Metanephros (tissue), 2 donors: ENCODE results near the gene ADAMTS6. TPM values are rescaled to one million over a fixed set of nuclear protein-coding genes. Genes with fewer than 3 reads are reported as not detected.

Experiments used
- small RNA-seq: library from RNA; depleted of rRNA; stranded (forward); fragments of <200 nt; gene quantifications from one replicate; pipeline ENCODE3, GENCODE V24; 2014; ENCODE audit warnings: low replicate concordance
- total RNA-seq: library from RNA; depleted of rRNA; stranded (reverse); fragments of >200 nt; gene quantifications from one replicate; pipeline ENCODE4 v1.2.3, GENCODE V29; 2014

The ADAMTS6 gene, protein sequence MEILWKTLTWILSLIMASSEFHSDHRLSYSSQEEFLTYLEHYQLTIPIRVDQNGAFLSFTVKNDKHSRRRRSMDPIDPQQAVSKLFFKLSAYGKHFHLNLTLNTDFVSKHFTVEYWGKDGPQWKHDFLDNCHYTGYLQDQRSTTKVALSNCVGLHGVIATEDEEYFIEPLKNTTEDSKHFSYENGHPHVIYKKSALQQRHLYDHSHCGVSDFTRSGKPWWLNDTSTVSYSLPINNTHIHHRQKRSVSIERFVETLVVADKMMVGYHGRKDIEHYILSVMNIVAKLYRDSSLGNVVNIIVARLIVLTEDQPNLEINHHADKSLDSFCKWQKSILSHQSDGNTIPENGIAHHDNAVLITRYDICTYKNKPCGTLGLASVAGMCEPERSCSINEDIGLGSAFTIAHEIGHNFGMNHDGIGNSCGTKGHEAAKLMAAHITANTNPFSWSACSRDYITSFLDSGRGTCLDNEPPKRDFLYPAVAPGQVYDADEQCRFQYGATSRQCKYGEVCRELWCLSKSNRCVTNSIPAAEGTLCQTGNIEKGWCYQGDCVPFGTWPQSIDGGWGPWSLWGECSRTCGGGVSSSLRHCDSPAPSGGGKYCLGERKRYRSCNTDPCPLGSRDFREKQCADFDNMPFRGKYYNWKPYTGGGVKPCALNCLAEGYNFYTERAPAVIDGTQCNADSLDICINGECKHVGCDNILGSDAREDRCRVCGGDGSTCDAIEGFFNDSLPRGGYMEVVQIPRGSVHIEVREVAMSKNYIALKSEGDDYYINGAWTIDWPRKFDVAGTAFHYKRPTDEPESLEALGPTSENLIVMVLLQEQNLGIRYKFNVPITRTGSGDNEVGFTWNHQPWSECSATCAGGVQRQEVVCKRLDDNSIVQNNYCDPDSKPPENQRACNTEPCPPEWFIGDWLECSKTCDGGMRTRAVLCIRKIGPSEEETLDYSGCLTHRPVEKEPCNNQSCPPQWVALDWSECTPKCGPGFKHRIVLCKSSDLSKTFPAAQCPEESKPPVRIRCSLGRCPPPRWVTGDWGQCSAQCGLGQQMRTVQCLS (N-terminal part only)
- 7.6 TPM for total RNA-seq

GRCh38 chr5:65481635-65482295 lies at the start of gene ADAMTS6:
ADAMTS6 (minus strand) TSS chr5:65481920; CDS start chr5:65473673, 8,247 bp downstream.

Small RNA genes lying within 50 kb of the gene (small RNA-seq; reads per million reads assigned to genes)
- gene RF00019, result not detected

Other genes with a start within 250 kb of the ADAMTS6 start
- gene CENPK, start 81.2 kb upstream of the ADAMTS6 start, total RNA-seq, result 9.3 TPM
- gene PPWD1, start 81.4 kb upstream of the ADAMTS6 start, total RNA-seq, result 59.8 TPM
- 27.4 TPM for gene TRIM23, start 142.4 kb upstream of the ADAMTS6 start, total RNA-seq
- 3.6 TPM for gene SHLD3, start 143.1 kb upstream of the ADAMTS6 start, total RNA-seq
- gene TRAPPC13, start 143.1 kb upstream of the ADAMTS6 start, total RNA-seq, result 26.4 TPM
- gene SGTB, start 240.2 kb upstream of the ADAMTS6 start, total RNA-seq, result 5.5 TPM
- 19.9 TPM for gene NLN, start 240.3 kb upstream of the ADAMTS6 start, total RNA-seq